Panc1 (cell line): ENCODE measurements around the gene LENG8. TPM values are rescaled to one million over a fixed set of nuclear protein-coding genes. Genes with fewer than 3 reads are reported as not detected.
"Not testable (repeated sequence)": the region's sequence is repeated elsewhere in the genome, so short reads cannot be mapped to it uniquely, and the experiment has no call there.

Experiments used
- ATAC-seq: fragments of 200-7000 bp; cut with Tn5 transposase; 2 replicates; pipeline ENCODE4 v1.9.1; 2020; ENCODE audit warnings: mild to moderate bottlenecking, moderate library complexity
- BruUV-seq: library from RNA; stranded (reverse); fragments of 400-500 nt; replicated peaks from 2 replicates; lab custom pipeline; 2021; lab: Mats Ljungman, UMichigan
- CTCF ChIA-PET: fragments of 300-600 bp; sonication (Branson Sonifier 250); formaldehyde crosslinking; loops from one replicate; lab custom pipeline; 2022; ENCODE audit warnings: antibody characterized with exemption; lab: Charles Lee
- POLR2A ChIA-PET: fragments of 300-600 bp; sonication (Branson Sonifier 250); formaldehyde crosslinking; loops from one replicate; lab custom pipeline; 2022; ENCODE audit warnings: antibody characterized with exemption; lab: Charles Lee
- DNase-seq: peaks from one replicate; pipeline ENCODE4 v3.0.0-alpha.2; 2010; ENCODE audit warnings: low read depth, low spot score
- H3K27ac ChIP-seq: 2 replicates; pipeline ENCODE4 v1.5.1; 2011; ENCODE audit warnings: mild to moderate bottlenecking, low read length, inconsistent platforms
- H3K27me3 ChIP-seq: fragments of 200-500 bp; sonication (Bioruptor generic); 2 replicates; pipeline ENCODE4 v1.6.0; 2014; ENCODE audit warnings: low read length, inconsistent platforms; ENCODE audit not compliant: control insufficient read depth, insufficient read depth
- H3K36me3 ChIP-seq: fragments of 200-500 bp; sonication (Bioruptor generic); 2 replicates; pipeline ENCODE4 v1.5.1; 2014; ENCODE audit warnings: inconsistent platforms, mild to moderate bottlenecking, low read length, moderate library complexity; ENCODE audit not compliant: control insufficient read depth, insufficient read depth
- H3K4me1 ChIP-seq: 2 replicates; pipeline ENCODE4 v1.5.1; 2011; ENCODE audit warnings: inconsistent platforms, mild to moderate bottlenecking, low read length, moderate library complexity; ENCODE audit not compliant: control insufficient read depth, insufficient read depth
- H3K4me3 ChIP-seq, 2 experiments: 2 replicates each; pipeline ENCODE4 v1.5.1; 2011 to 2012; ENCODE audit warnings: low read depth in 2 of 2, low read length in 2 of 2, mild to moderate bottlenecking in 2 of 2, inconsistent platforms in 1 of 2, moderate library complexity in 1 of 2
- H3K9me3 ChIP-seq: fragments of 200-500 bp; sonication (Bioruptor generic); 2 replicates; pipeline ENCODE4 v1.5.1; 2014; ENCODE audit warnings: low read depth, mild to moderate bottlenecking, inconsistent platforms, low read length, moderate library complexity; ENCODE audit not compliant: control insufficient read depth, insufficient read depth
- CTCF ChIP-seq: fragments of 450-650 bp; IDR thresholded peaks from 2 replicates; pipeline ENCODE4 v1.5.1; 2017; ENCODE audit warnings: mild to moderate bottlenecking
- POLR2AphosphoS5 ChIP-seq: IDR thresholded peaks from 2 replicates; pipeline ENCODE4 v1.6.1; 2012; ENCODE audit warnings: mild to moderate bottlenecking, low read depth, low read length, moderate library complexity
- REST ChIP-seq, 2 experiments: IDR thresholded peaks; 2 replicates each; pipeline ENCODE4 v1.6.1; 2011 to 2012; ENCODE audit warnings: low read depth in 2 of 2, control low read depth in 1 of 2, low read length in 1 of 2, mild to moderate bottlenecking in 1 of 2, moderate library complexity in 1 of 2; ENCODE audit not compliant: insufficient read depth in 1 of 2
- SIN3A ChIP-seq: IDR thresholded peaks from 2 replicates; pipeline ENCODE4 v1.6.1; 2012; ENCODE audit warnings: low read depth, mild to moderate bottlenecking, low read length, moderate library complexity, borderline replicate concordance; ENCODE audit not compliant: insufficient read depth
- TCF7L2 ChIP-seq: IDR thresholded peaks from 2 replicates; pipeline ENCODE4 v1.6.1; 2011; ENCODE audit warnings: mild to moderate bottlenecking, low read depth, low read length, inconsistent platforms
- in situ Hi-C: cut with HindIII; loops from 2 replicates; pipeline ENCODE4 v1.10.0; 2016; ENCODE audit warnings: low sequenced_read_pairs, low pct_unique_long_range_greater_than_20kb
- intact Hi-C: fragments of 100-400 bp; cut with micrococcal nuclease; formaldehyde crosslinking; loops from one replicate; pipeline ENCODE4 v1.10.0; 2022; ENCODE audit not compliant: unreplicated experiment
- total RNA-seq: library from RNA; stranded (reverse); gene quantifications from one replicate; pipeline ENCODE4 v1.2.1, GENCODE V29; 2021; ENCODE audit not compliant: unreplicated experiment

Gene LENG8
- total RNA-seq, 1 experiment from 2014 or later, result 268 TPM

- no peak overlapping the region for H3K4me3 ChIP-seq
- no peaks in the 10 kb centered on the region for H3K4me1 ChIP-seq
- intact Hi-C loops, result no loop called here
- H3K27ac ChIP-seq, result no peak overlapping the region
- ChIA-PET CTCF (interaction anchor here (1.9 kb wide), 1 partner anchor 10 kb away, joined by 6 read pairs; no protein-coding TSS in a partner anchor), POLR2A (no interaction called here)
- ATAC-seq (no peak), DNase-seq (no peak)
- in situ Hi-C loops, result no loop called here
- no peaks in the 10 kb centered on the region for H3K27me3 ChIP-seq
- BruUV-seq, result no TSS peak
- H3K9me3 ChIP-seq, result no peaks in the 10 kb centered on the region
- TF ChIP-seq CTCF, result no peak
- no peak for TF ChIP-seq REST (IDR thresholded peaks at IDR 0.05; ENCODE audit: insufficient read depth in 1 of 2, low read depth in 2 of 2, low read length in 1 of 2)
- TF ChIP-seq POLR2AphosphoS5, result no peak
- no peak for TF ChIP-seq SIN3A
- TF ChIP-seq TCF7L2, result no peak
- no peaks in the 10 kb centered on the region for H3K36me3 ChIP-seq
These were observed 8.4 kb upstream of the LENG8 start for GRCh38 chr19:54440641-54441040.

GRCh38 chr19:54444737-54445136 is 4.3 kb upstream of the LENG8 start:
- Histone ChIP-seq H3K9me3 (no peaks in the 10 kb centered on the region), H3K4me3 (no peak overlapping the region), H3K36me3 (peaks cover 1% of the 10 kb centered on the region; the same call in 1 of the 2 replicates), H3K27me3 (no peaks in the 10 kb centered on the region), H3K27ac (no peak overlapping the region), H3K4me1 (peaks cover 9% of the 10 kb centered on the region)
- POLR2A ChIA-PET, result no interaction called here
- TF ChIP-seq TCF7L2 (no peak), SIN3A (no peak), REST (IDR thresholded peaks at IDR 0.05; ENCODE audit: insufficient read depth in 1 of 2, low read depth in 2 of 2, low read length in 1 of 2) (no peak), POLR2AphosphoS5 (no peak), CTCF (no peak)
- in situ Hi-C loops (no loop called here), intact Hi-C loops (no loop called here)
- CTCF ChIA-PET, result no interaction called here
- ATAC-seq (no peak), DNase-seq (no peak)
- BruUV-seq, result TSS peak; percentile 49

- POLR2A ChIA-PET, result not testable (repeated sequence)
These were observed 2.6 kb upstream of the LENG8 start for GRCh38 chr19:54446349-54446748.

More at GRCh38 chr19:54446349-54446748, 2.6 kb upstream of the LENG8 start:
- H3K4me1 ChIP-seq, result peaks cover 15% of the 10 kb centered on the region
- H3K27me3 ChIP-seq, BruUV-seq, H3K27ac ChIP-seq, CTCF ChIA-PET, H3K9me3 ChIP-seq, H3K36me3 ChIP-seq, in situ Hi-C loops, ATAC-seq, DNase-seq, H3K4me3 ChIP-seq, intact Hi-C loops: not testable (repeated sequence)
